IMR-90 (cell line): ENCODE data around the gene DDIAS. TPM values are rescaled to one million over a fixed set of nuclear protein-coding genes. Genes with fewer than 3 reads are reported as not detected.

Source experiments
- ATAC-seq: fragments of 200-7000 bp; cut with Tn5 transposase; 2 replicates; pipeline ENCODE4 v1.9.1; 2020; ENCODE audit warnings: low read depth, mild to moderate bottlenecking, moderate library complexity
- BruUV-seq: library from RNA; stranded (reverse); fragments of 400-500 nt; replicated peaks from 2 replicates; lab custom pipeline; 2021; lab: Mats Ljungman, UMichigan
- CTCF ChIA-PET: fragments of 300-600 bp; formaldehyde crosslinking; extraction: SDS; loops from one replicate; lab custom pipeline; 2021; ENCODE audit warnings: antibody characterized with exemption; lab: Yijun Ruan, JAX
- POLR2A ChIA-PET: fragments of 300-600 bp; sonication (Branson Sonifier 250); formaldehyde crosslinking; loops from one replicate; lab custom pipeline; 2022; ENCODE audit warnings: antibody characterized with exemption; ENCODE audit not compliant: unreplicated experiment; lab: Charles Lee
- DNase-seq: peaks from one replicate; pipeline ENCODE4 v3.0.0; 2013
- H2AFZ ChIP-seq: replicated peaks from 2 replicates; pipeline ENCODE3; 2013; ENCODE audit warnings: low read length, mild to moderate bottlenecking; ENCODE audit not compliant: poor library complexity
- H2AK5ac ChIP-seq: 2 replicates; pipeline ENCODE4 v1.6.1; 2013; ENCODE audit warnings: low read depth, low read length, inconsistent platforms
- H2AK9ac ChIP-seq: replicated peaks from 2 replicates; pipeline ENCODE3; 2013; ENCODE audit warnings: mild to moderate bottlenecking, low read depth, low read length, moderate library complexity; ENCODE audit not compliant: poor library complexity
- H2BK120ac ChIP-seq: 2 replicates; pipeline ENCODE4 v1.6.1; 2013; ENCODE audit warnings: low read depth, low read length, inconsistent platforms
- H2BK15ac ChIP-seq: 3 replicates; pipeline ENCODE4 v1.6.1; 2013; ENCODE audit warnings: low read depth, low read length, inconsistent platforms
- H2BK20ac ChIP-seq: 2 replicates; pipeline ENCODE4 v1.6.1; 2013; ENCODE audit warnings: low read depth, mild to moderate bottlenecking, inconsistent platforms, low read length, moderate library complexity
- H2BK5ac ChIP-seq: 2 replicates; pipeline ENCODE4 v1.6.1; 2013; ENCODE audit warnings: mild to moderate bottlenecking, low read depth, low read length, inconsistent platforms; ENCODE audit not compliant: poor library complexity, severe bottlenecking
- H3K14ac ChIP-seq: replicated peaks from 2 replicates; pipeline ENCODE4 v1.6.1; 2013; ENCODE audit warnings: low read depth, low read length, inconsistent platforms
- H3K18ac ChIP-seq: 2 replicates; pipeline ENCODE4 v1.6.1; 2013; ENCODE audit warnings: low read depth, low read length, control low read depth
- H3K23ac ChIP-seq: 2 replicates; pipeline ENCODE4 v1.6.1; 2013; ENCODE audit warnings: low read depth, low read length, inconsistent platforms
- H3K27ac ChIP-seq: 2 replicates; pipeline ENCODE4 v1.5.1; 2013; ENCODE audit warnings: mild to moderate bottlenecking, control low read depth, low read length; ENCODE audit not compliant: insufficient read depth
- H3K27me3 ChIP-seq: 2 replicates; pipeline ENCODE4 v1.6.1; 2013; ENCODE audit warnings: low read length; ENCODE audit not compliant: control insufficient read depth, insufficient read depth
- H3K36me3 ChIP-seq: 2 replicates; pipeline ENCODE4 v1.6.1; 2013; ENCODE audit warnings: low read length, mixed read lengths; ENCODE audit not compliant: control insufficient read depth, insufficient read depth
- H3K4ac ChIP-seq: 2 replicates; pipeline ENCODE4 v1.6.1; 2013; ENCODE audit warnings: low read depth, low read length, inconsistent platforms
- H3K4me1 ChIP-seq: 2 replicates; pipeline ENCODE4 v1.6.1; 2013; ENCODE audit warnings: low read length, mixed read lengths; ENCODE audit not compliant: control insufficient read depth, insufficient read depth
- H3K4me2 ChIP-seq: 2 replicates; pipeline ENCODE4 v1.6.1; 2013; ENCODE audit warnings: low read depth, mild to moderate bottlenecking, control low read depth, low read length, moderate library complexity
- H3K4me3 ChIP-seq: 2 replicates; pipeline ENCODE4 v1.5.1; 2013; ENCODE audit warnings: low read depth, mild to moderate bottlenecking, control low read depth, low read length, moderate library complexity; ENCODE audit not compliant: insufficient read depth
- H3K56ac ChIP-seq: 2 replicates; pipeline ENCODE4 v1.6.1; 2013; ENCODE audit warnings: low read length, inconsistent platforms; ENCODE audit not compliant: insufficient read depth; ENCODE audit errors: extremely low read depth
- H3K79me1 ChIP-seq, 2 experiments: 2 replicates each; pipeline ENCODE4 v1.6.1; 2013; ENCODE audit warnings: low read length in 2 of 2, inconsistent platforms in 1 of 2, low read depth in 1 of 2
- H3K9ac ChIP-seq: 2 replicates; pipeline ENCODE4 v1.6.1; 2013; ENCODE audit warnings: low read depth, low read length, control low read depth
- H3K9me1 ChIP-seq: 2 replicates; pipeline ENCODE4 v1.6.1; 2013; ENCODE audit warnings: low read length, inconsistent platforms; ENCODE audit not compliant: insufficient read depth
- H3K9me3 ChIP-seq: 2 replicates; pipeline ENCODE4 v1.6.1; 2013; ENCODE audit warnings: low read length; ENCODE audit not compliant: control insufficient read depth, insufficient read depth
- H4K20me1 ChIP-seq: 2 replicates; pipeline ENCODE4 v1.6.1; 2013; ENCODE audit warnings: low read length, inconsistent platforms; ENCODE audit not compliant: insufficient read depth
- H4K5ac ChIP-seq: 2 replicates; pipeline ENCODE4 v1.6.1; 2013; ENCODE audit warnings: mild to moderate bottlenecking, low read depth, low read length, control low read depth
- H4K8ac ChIP-seq, 2 experiments: 2 replicates each; pipeline ENCODE4 v1.6.1; 2013; ENCODE audit warnings: low read depth in 2 of 2, low read length in 2 of 2, control low read depth in 1 of 2, inconsistent platforms in 1 of 2
- H4K91ac ChIP-seq: 2 replicates; pipeline ENCODE4 v1.6.1; 2013; ENCODE audit warnings: low read depth, low read length, inconsistent platforms; ENCODE audit not compliant: insufficient read depth
- BHLHE40 ChIP-seq: fragments of 150-350 bp; IDR thresholded peaks from 2 replicates; pipeline ENCODE4 v1.6.1; 2016; ENCODE audit warnings: mild to moderate bottlenecking, low read depth, low read length
- CEBPB ChIP-seq: IDR thresholded peaks from 2 replicates; pipeline ENCODE4 v1.6.1; 2012; ENCODE audit warnings: low read depth, low read length, improper control_type of control experiment
- CHD1 ChIP-seq: IDR thresholded peaks from 2 replicates; pipeline ENCODE4 v1.6.1; 2012; ENCODE audit warnings: low read depth, low read length, improper control_type of control experiment
- CTCF ChIP-seq: conservative IDR thresholded peaks from 2 replicates; pipeline ENCODE4 v1.5.1; 2012; ENCODE audit warnings: mild to moderate bottlenecking, low read depth, low read length, improper control_type of control experiment
- ELK1 ChIP-seq: fragments of 150-350 bp; IDR thresholded peaks from 2 replicates; pipeline ENCODE4 v1.6.1; 2016; ENCODE audit warnings: low read depth, mild to moderate bottlenecking, low read length, moderate library complexity, borderline replicate concordance
- MAFK ChIP-seq: IDR thresholded peaks from 2 replicates; pipeline ENCODE4 v1.6.1; 2012; ENCODE audit warnings: low read depth, low read length, improper control_type of control experiment
- MXI1 ChIP-seq: IDR thresholded peaks from 2 replicates; pipeline ENCODE4 v1.6.1; 2012; ENCODE audit warnings: low read depth, mild to moderate bottlenecking, low read length, moderate library complexity, borderline replicate concordance
- NFE2L2 ChIP-seq: fragments of 150-350 bp; IDR thresholded peaks from 2 replicates; pipeline ENCODE4 v1.6.1; 2016; ENCODE audit warnings: low read depth, mild to moderate bottlenecking, low read length
- RAD21 ChIP-seq: IDR thresholded peaks from 2 replicates; pipeline ENCODE4 v1.6.1; 2012; ENCODE audit warnings: low read length, improper control_type of control experiment
- RCOR1 ChIP-seq: IDR thresholded peaks from 2 replicates; pipeline ENCODE4 v1.6.1; 2012; ENCODE audit warnings: mild to moderate bottlenecking, low read length, improper control_type of control experiment; ENCODE audit not compliant: insufficient replicate concordance
- SMC3 ChIP-seq: fragments of 150-350 bp; IDR thresholded peaks from 2 replicates; pipeline ENCODE4 v1.6.1; 2016; ENCODE audit warnings: low read depth, mild to moderate bottlenecking, antibody characterized with exemption, low read length, moderate library complexity
- USF2 ChIP-seq: fragments of 150-350 bp; IDR thresholded peaks from 2 replicates; pipeline ENCODE4 v1.6.1; 2017; ENCODE audit warnings: mild to moderate bottlenecking, antibody characterized with exemption, low read length, low read depth
- WGBS, 2 experiments: methylation state at CpG; one replicate each; pipeline versions ENCODE4 v1.1.5 to v1.1.7; 2013; ENCODE audit warnings: missing lambda C conversion rate in 2 of 2; ENCODE audit not compliant: insufficient read length in 1 of 2; ENCODE audit errors: extremely low coverage in 2 of 2; 5-methylcytosine and 5-hydroxymethylcytosine counted together
- dilution Hi-C: fragments of 300-500 bp; cut with HindIII; formaldehyde crosslinking; loops from one replicate; pipeline ENCODE4 v1.14.3; 2018; ENCODE audit warnings: low sequenced_read_pairs; ENCODE audit not compliant: unreplicated experiment
- in situ Hi-C: fragments of 300-500 bp; cut with MboI; formaldehyde crosslinking; loops from 3 replicates; pipeline ENCODE4 v1.14.3; 2019; ENCODE audit warnings: low sequenced_read_pairs, inconsistent platforms, mixed read lengths
- intact Hi-C: fragments of 100-400 bp; cut with micrococcal nuclease; formaldehyde crosslinking; loops from 2 replicates; pipeline ENCODE4 v1.10.0; 2022
- polyA plus RNA-seq, 3 experiments: library from polyadenylated mRNA; depleted of rRNA; stranded (reverse); fragments of >200 nt; gene quantifications; 2 replicates each; pipeline ENCODE4 v1.2.3, GENCODE V29; 2012; ENCODE audit warnings: low replicate concordance in 1 of 3
- total RNA-seq: library from RNA; depleted of rRNA; stranded (reverse); fragments of >200 nt; gene quantifications from 2 replicates; pipeline ENCODE4 v1.2.3, GENCODE V29; 2012

The DDIAS gene
- total and polyA plus RNA-seq, 2 of the 4 experiments (the other 2 are of a cell fraction), result 4.3 to 15.8 TPM

DNA sequence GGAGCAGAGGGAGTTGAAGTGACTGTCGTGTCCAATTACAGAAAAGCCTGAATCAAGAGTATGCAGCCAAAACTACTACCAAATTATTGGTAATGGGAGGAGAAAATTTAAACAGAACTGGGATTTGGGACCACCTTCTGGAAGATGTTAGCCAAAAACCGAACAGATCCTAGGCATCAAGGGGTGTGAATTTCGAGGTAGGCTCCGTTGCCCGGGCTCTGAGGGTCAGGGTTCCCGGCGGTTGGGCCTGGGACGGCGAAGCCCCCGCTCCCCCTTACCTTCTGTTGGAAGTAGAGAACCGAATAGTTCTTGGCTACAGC lies 1.6 kb upstream of the DDIAS start:
- peak overlapping the region; percentile 99 for H2AFZ ChIP-seq
- H3K23ac ChIP-seq, result peak overlapping the region; percentile 77; the same call in 1 of the 2 replicates
- H3K56ac ChIP-seq, result peak overlapping the region; percentile 38; the same call in 1 of the 2 replicates
- no peaks in the 10 kb centered on the region for H3K9me3 ChIP-seq
- peak overlapping the region; percentile 33; the same call in 1 of the 2 replicates for H3K18ac ChIP-seq
- ChIA-PET CTCF (interaction anchor here (0.6 to 1.6 kb wide), 5 partner anchors 13 to 350 kb away, joined by 3 to 8 read pairs (median 4); no protein-coding TSS in a partner anchor), POLR2A (no interaction called here)
- peak overlapping the region; percentile 64 for H3K4me3 ChIP-seq
- peaks cover 21 to 30% of the 10 kb centered on the region in 2 experiments for H3K79me1 ChIP-seq
- DNase-seq (no peak), ATAC-seq (no peak; the same call in 1 of the 2 replicates)
- H2BK20ac ChIP-seq, result no peak overlapping the region
- peak overlapping the region; percentile 84 for H2AK9ac ChIP-seq
- H2BK15ac ChIP-seq, result no peak overlapping the region
- H3K9ac ChIP-seq, result peak overlapping the region; percentile 88
- TF ChIP-seq MXI1 (no peak), SMC3 (no peak), CEBPB (no peak), RCOR1 (no peak), RAD21 (no peak), MAFK (no peak), NFE2L2 (no peak), CHD1 (no peak), USF2 (no peak), CTCF (no peak), ELK1 (no peak), BHLHE40 (no peak)
- peak overlapping the region; percentile 64 to 74; a peak in 3 of 4 replicates for H4K8ac ChIP-seq
- H3K14ac ChIP-seq, result peak overlapping the region; percentile 86
- H2BK5ac ChIP-seq, result peak overlapping the region; percentile 47
- H3K9me1 ChIP-seq, result 0 out of 2 replicates have a peak, but pooled peaks cover 5% of the 10 kb centered on the region
- peak overlapping the region; percentile 52; the same call in 1 of the 2 replicates for H2BK120ac ChIP-seq
- no peaks in the 10 kb centered on the region for H3K27me3 ChIP-seq
- dilution Hi-C loops, result no loop called here
- H3K4ac ChIP-seq, result peak overlapping the region; percentile 76
- intact Hi-C loops, result loop anchor here (1.0 to 5.0 kb wide), 6 partner anchors 33 to 387 kb away; partner anchors contain the start of genes CCDC90B and PCF11
- peak overlapping the region; percentile 27; the same call in 1 of the 2 replicates for H4K91ac ChIP-seq
- no peaks in the 10 kb centered on the region for H4K20me1 ChIP-seq
- no peak overlapping the region for H2AK5ac ChIP-seq
- H4K5ac ChIP-seq, result peak overlapping the region; percentile 16
- in situ Hi-C loops, result loop anchor here (10.0 to 25.0 kb wide), 3 partner anchors 175 to 912 kb away; partner anchors contain the start of gene RAB30
- no TSS peak for BruUV-seq
- peak overlapping the region; percentile 75 for H3K27ac ChIP-seq
- 0 out of 2 replicates have a peak, but pooled peaks cover 1% of the 10 kb centered on the region for H3K4me1 ChIP-seq
- H3K4me2 ChIP-seq, result peak overlapping the region; percentile 89
- no peaks in the 10 kb centered on the region for H3K36me3 ChIP-seq
- WGBS, 2 experiments, result no CpG with 5 or more reads among the region's 11 CpGs
